H1 (cell line): ENCODE data around the gene GRID1. TPM values are rescaled to one million over a fixed set of nuclear protein-coding genes. Genes with fewer than 3 reads are reported as not detected.
A peak's percentile ranks its signal among the peaks of the same experiment; 100 is the strongest.

ENCODE experiments used
- ASH2L ChIP-seq: fragments of 200-600, 300-600 bp; sonication (generic); IDR thresholded peaks from one replicate; pipeline ENCODE4 v1.7.1; 2017; ENCODE audit warnings: low read length
- EP300 ChIP-seq, 2 experiments: IDR thresholded peaks; 1 replicate in 1 of 2; 2 replicates in 1 of 2; pipeline ENCODE4 v1.6.1; 2011 to 2012; ENCODE audit warnings: low read depth in 2 of 2, low read length in 2 of 2, mild to moderate bottlenecking in 2 of 2, borderline replicate concordance in 1 of 2, inconsistent platforms in 1 of 2, moderate library complexity in 1 of 2
- FOSL1 ChIP-seq: IDR thresholded peaks from 2 replicates; pipeline ENCODE4 v1.6.1; 2011; ENCODE audit warnings: mild to moderate bottlenecking, low read depth, low read length, moderate library complexity; ENCODE audit not compliant: insufficient read depth
- JUN ChIP-seq: IDR thresholded peaks from 2 replicates; pipeline ENCODE4 v1.6.1; 2011; ENCODE audit warnings: low read depth, mild to moderate bottlenecking, improper control_type of control experiment, low read length
- JUND ChIP-seq: IDR thresholded peaks from 2 replicates; pipeline ENCODE4 v1.6.1; 2011; ENCODE audit warnings: mild to moderate bottlenecking, improper control_type of control experiment, low read length
- KDM4A ChIP-seq: IDR thresholded peaks from one replicate; pipeline ENCODE4 v1.7.1; 2012; ENCODE audit warnings: low read depth, mild to moderate bottlenecking, moderate library complexity, low read length, inconsistent platforms; ENCODE audit not compliant: severe bottlenecking
- KDM5A ChIP-seq: fragments of 200-600 bp; IDR thresholded peaks from 2 replicates; pipeline ENCODE4 v1.7.1; 2012; ENCODE audit warnings: mild to moderate bottlenecking, low read length, inconsistent platforms, mixed read lengths
- PHF8 ChIP-seq: fragments of 200-600 bp; sonication (generic); conservative IDR thresholded peaks from 2 replicates; pipeline ENCODE4 v1.7.1; 2012; ENCODE audit warnings: low read depth, mild to moderate bottlenecking, inconsistent platforms, low read length, moderate library complexity
- POLR2A ChIP-seq, 2 experiments: IDR thresholded peaks; 1 replicate in 1 of 2; 2 replicates in 1 of 2; pipeline ENCODE4 v1.6.1; 2011; ENCODE audit warnings: low read depth in 2 of 2, low read length in 2 of 2, mild to moderate bottlenecking in 2 of 2; ENCODE audit errors: control extremely low read depth in 1 of 2
- POLR2AphosphoS5 ChIP-seq: IDR thresholded peaks from 2 replicates; pipeline ENCODE4 v1.6.1; 2011; ENCODE audit warnings: low read depth, low read length
- RBBP5 ChIP-seq: IDR thresholded peaks from 2 replicates; pipeline ENCODE4 v1.7.1; 2012; ENCODE audit warnings: low read depth, mild to moderate bottlenecking, inconsistent platforms, low read length, moderate library complexity, borderline replicate concordance
- SUZ12 ChIP-seq: fragments of 200-600 bp; sonication (generic); IDR thresholded peaks from 2 replicates; pipeline ENCODE4 v1.6.1; 2012; ENCODE audit warnings: mild to moderate bottlenecking, inconsistent platforms, low read length, moderate library complexity, mixed read lengths
- TAF1 ChIP-seq: IDR thresholded peaks from 2 replicates; pipeline ENCODE4 v1.6.1; 2011; ENCODE audit warnings: mild to moderate bottlenecking, low read depth, low read length
- TAF7 ChIP-seq: optimal IDR thresholded peaks from 2 replicates; pipeline ENCODE3; 2011; ENCODE audit warnings: low read depth, mild to moderate bottlenecking, inconsistent platforms, low read length, moderate library complexity, borderline replicate concordance
- TBP ChIP-seq: IDR thresholded peaks from 2 replicates; pipeline ENCODE4 v1.6.1; 2011; ENCODE audit warnings: low read depth, low read length, improper control_type of control experiment
- YY1 ChIP-seq: IDR thresholded peaks from 2 replicates; pipeline ENCODE4 v1.6.1; 2011; ENCODE audit warnings: low read depth, mild to moderate bottlenecking, low read length
- polyA plus RNA-seq, 7 experiments: library from polyadenylated mRNA; depleted of rRNA in 3 of 7; stranded (reverse) in 5 of 7; unstranded in 2 of 7; fragments of >200 nt in 5 of 7; fragments of 200-250 nt in 2 of 7; gene quantifications; 1 replicate in 5 of 7; 2 replicates in 1 of 7; 4 replicates in 1 of 7; pipeline versions ENCODE4 v1.2.1 to v1.2.3, GENCODE V29; 2011 to 2013; ENCODE audit warnings: missing spikeins in 2 of 7, mixed read lengths in 2 of 7
- total RNA-seq: library from RNA; stranded (reverse); fragmentation: NEBNext Ultra II Directional; extraction: Animal tissue kit (Norgen Biotek cat#: 25700); gene quantifications from 2 replicates; pipeline ENCODE4 v1.2.1, GENCODE V29; 2021

GRID1 gene
- total and polyA plus RNA-seq, 2 of the 8 experiments (the other 6 are each of a cell fraction or from before 2014, with no cell fraction given): 0.22 to 0.30 TPM

GRCh38 chr10:86389441-86390193 is 23.0 kb upstream of the GRID1 start (continued):
- TF ChIP-seq POLR2A (IDR thresholded peaks at IDR 0.05; ENCODE audit: control extremely low read depth in 1 of 2, low read depth in 2 of 2, low read length in 2 of 2) (peak in 1 of 2 experiments; percentile 78; a peak in 2 of 3 replicates), TBP (peak; percentile 60; the same call in 1 of the 2 replicates), JUN (no peak), TAF1 (peak; percentile 65), ASH2L (peak; percentile 87), KDM5A (no peak), RBBP5 (peak; percentile 86; the same call in 1 of the 2 replicates), JUND (no peak), FOSL1 (no peak), KDM4A (peak; percentile 97), PHF8 (peak; percentile 60; the same call in 1 of the 2 replicates), TAF7 (peak; percentile 29), SUZ12 (no peak), POLR2AphosphoS5 (0 out of 2 replicates have a peak, but pooled peaks have one; percentile 26), EP300 (IDR thresholded peaks at IDR 0.05; ENCODE audit: borderline replicate concordance in 1 of 2, low read depth in 2 of 2, low read length in 2 of 2) (no peak), YY1 (peak; percentile 74)
